GM18526 (cell line): ENCODE data around the gene SIKE1.

Source experiments
- POLR2A ChIP-seq: IDR thresholded peaks from 3 replicates; pipeline ENCODE4 v1.6.1; 2011; ENCODE audit not compliant: insufficient read length; ENCODE audit errors: extremely low read depth

SIKE1 gene

GRCh38 chr1:114723915-114724314, 56.6 kb downstream of the SIKE1 start:
- TF ChIP-seq POLR2A: no peak

GRCh38 chr1:114723457-114723856, 57.0 kb downstream of the SIKE1 start:
- no peak for TF ChIP-seq POLR2A

DNA sequence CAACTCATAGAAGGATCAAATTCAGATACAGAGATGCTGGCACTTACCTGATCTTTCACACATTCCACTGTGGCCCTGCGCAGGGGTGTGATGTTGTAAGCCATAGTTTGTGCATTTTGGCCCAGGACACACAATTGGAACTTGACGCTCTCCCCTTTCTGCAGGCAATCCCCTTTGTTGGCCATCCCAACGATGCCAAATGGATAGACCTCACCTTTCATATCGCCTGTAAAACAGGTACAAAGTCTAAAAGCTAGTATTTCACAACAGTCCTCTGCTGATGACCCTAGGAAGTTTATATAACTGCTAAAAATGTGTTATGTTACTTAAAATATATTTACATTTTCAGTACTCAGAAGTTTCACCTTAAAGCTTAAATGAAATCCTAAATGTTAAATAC, 60.0 kb downstream of the SIKE1 start:
- TF ChIP-seq POLR2A: no peak
